Measurements from ENCODE around the gene SYDE1. TPM values are rescaled to one million over a fixed set of nuclear protein-coding genes. Genes with fewer than 3 reads are reported as not detected.

The SYDE1 gene
- total and polyA plus RNA-seq, 7 experiments from 2014 or later = 0.12 to 2.1 (median 0.64) TPM; not detected in 1

- no peaks in the 10 kb centered on the region for H3K27me3 ChIP-seq (ENCODE audit: control insufficient read depth in 2 of 2, insufficient read depth in 2 of 2, low read length in 2 of 2)
- H3K9me3 ChIP-seq (ENCODE audit: control insufficient read depth in 2 of 3, low read length in 3 of 3) = no peaks in the 10 kb centered on the region
- no peak overlapping the region for H3K27ac ChIP-seq (ENCODE audit: low read depth, low read length)
- Mint-ChIP-seq H3K4me1 (peaks cover 0 to 4% (median 0%) of the 10 kb centered on the region in 7 donors), H3K27ac (peak overlapping the region in 2 of 9 donors; percentile 43), H3K4me3 (no peak overlapping the region), H3K36me3 (peaks cover 0 to 63% (median 19%) of the 10 kb centered on the region in 5 donors), H3K27me3 (no peaks in the 10 kb centered on the region), H3K9me3 (no peaks in the 10 kb centered on the region)
- no peak overlapping the region for H3K4me3 ChIP-seq (ENCODE audit: low read length)
- POLR2A ChIA-PET = no interaction called here
- no peaks in the 10 kb centered on the region for H3K4me1 ChIP-seq (ENCODE audit: control insufficient read depth in 2 of 2, insufficient read depth in 2 of 2, low read length in 2 of 2)
- DNase-seq = no peak
- ATAC-seq = no peak
- CTCF ChIA-PET = no interaction called here
- H3K36me3 ChIP-seq (ENCODE audit: control insufficient read depth in 2 of 3, insufficient read depth in 3 of 3, low read length in 3 of 3) = peaks cover 0 to 88% (median 15%) of the 10 kb centered on the region in 3 experiments
- intact Hi-C loops (cut with micrococcal nuclease) = no loop called here
Measured at GRCh38 chr19:15118248-15118647, 11.0 kb downstream of the SYDE1 start.

- Mint-ChIP-seq H3K4me1 (peaks cover 1 to 10% (median 4%) of the 10 kb centered on the region in 7 donors), H3K4me3 (no peak overlapping the region), H3K36me3 (peaks cover 0 to 64% (median 19%) of the 10 kb centered on the region in 5 donors), H3K27ac (peak overlapping the region in 1 of 9 donors; percentile 26), H3K9me3 (no peaks in the 10 kb centered on the region), H3K27me3 (no peaks in the 10 kb centered on the region)
- CTCF ChIA-PET = no interaction called here
- no peaks in the 10 kb centered on the region for H3K9me3 ChIP-seq (ENCODE audit: control insufficient read depth in 2 of 3, low read length in 3 of 3)
- peaks cover 0 to 89% (median 15%) of the 10 kb centered on the region in 3 experiments for H3K36me3 ChIP-seq (ENCODE audit: control insufficient read depth in 2 of 3, insufficient read depth in 3 of 3, low read length in 3 of 3)
- no peaks in the 10 kb centered on the region for H3K27me3 ChIP-seq (ENCODE audit: control insufficient read depth in 2 of 2, insufficient read depth in 2 of 2, low read length in 2 of 2)
- peaks cover 0 to under 1% of the 10 kb centered on the region in 2 donors for H3K4me1 ChIP-seq (ENCODE audit: control insufficient read depth in 2 of 2, insufficient read depth in 2 of 2, low read length in 2 of 2)
- no peak overlapping the region for H3K4me3 ChIP-seq (ENCODE audit: low read length)
- POLR2A ChIA-PET = no interaction called here
- H3K27ac ChIP-seq (ENCODE audit: low read depth, low read length) = no peak overlapping the region
- DNase-seq (no peak), ATAC-seq (no peak)
- intact Hi-C loops (cut with micrococcal nuclease) = no loop called here
Measured at GRCh38 chr19:15118789-15119494, 11.7 kb downstream of the SYDE1 start.

GRCh38 chr19:15120135-15121026 is 13.2 kb downstream of the SYDE1 start:
- POLR2A ChIA-PET = no interaction called here
- no peaks in the 10 kb centered on the region for H3K9me3 ChIP-seq (ENCODE audit: control insufficient read depth in 2 of 3, low read length in 3 of 3)
- H3K4me1 Mint-ChIP-seq = peaks cover 12 to 21% (median 15%) of the 10 kb centered on the region in 7 donors
- H3K27ac ChIP-seq (ENCODE audit: low read depth, low read length) = no peak overlapping the region
- DNase-seq (no peak), ATAC-seq (no peak)
- H3K36me3 ChIP-seq (ENCODE audit: control insufficient read depth in 2 of 3, insufficient read depth in 3 of 3, low read length in 3 of 3) = peaks cover 0 to 80% (median 11%) of the 10 kb centered on the region in 3 experiments
- H3K36me3 Mint-ChIP-seq = peaks cover 0 to 57% (median 19%) of the 10 kb centered on the region in 5 donors
- H3K27ac Mint-ChIP-seq = peak overlapping the region in 2 of 9 donors; percentile 42 to 53
- no peaks in the 10 kb centered on the region for H3K27me3 ChIP-seq (ENCODE audit: control insufficient read depth in 2 of 2, insufficient read depth in 2 of 2, low read length in 2 of 2)
- no peak overlapping the region for H3K4me3 ChIP-seq (ENCODE audit: low read length)
- peak overlapping the region in 2 of 10 donors; percentile 7 to 26 for H3K4me3 Mint-ChIP-seq
- H3K9me3 Mint-ChIP-seq = no peaks in the 10 kb centered on the region
- peaks cover 0 to 9% of the 10 kb centered on the region in 2 donors for H3K4me1 ChIP-seq (ENCODE audit: control insufficient read depth in 2 of 2, insufficient read depth in 2 of 2, low read length in 2 of 2)
- intact Hi-C loops (cut with micrococcal nuclease) = no loop called here
- H3K27me3 Mint-ChIP-seq = no peaks in the 10 kb centered on the region
- CTCF ChIA-PET = no interaction called here

GRCh38 chr19:15122331-15123030 is 15.3 kb downstream of the SYDE1 start:
- DNase-seq (no peak), ATAC-seq (no peak)
- intact Hi-C loops (cut with micrococcal nuclease) = no loop called here
- H3K9me3 ChIP-seq (ENCODE audit: control insufficient read depth in 2 of 3, low read length in 3 of 3) = no peaks in the 10 kb centered on the region
- no peaks in the 10 kb centered on the region for H3K27me3 ChIP-seq (ENCODE audit: control insufficient read depth in 2 of 2, insufficient read depth in 2 of 2, low read length in 2 of 2)
- peaks cover 0 to 13% of the 10 kb centered on the region in 2 donors for H3K4me1 ChIP-seq (ENCODE audit: control insufficient read depth in 2 of 2, insufficient read depth in 2 of 2, low read length in 2 of 2)
- Mint-ChIP-seq H3K4me3 (peak overlapping the region in 1 of 10 donors; percentile 72), H3K27ac (no peak overlapping the region), H3K9me3 (peaks cover 0 to 4% (median 0%) of the 10 kb centered on the region in 11 donors), H3K36me3 (peaks cover 0 to 48% (median 19%) of the 10 kb centered on the region in 5 donors), H3K4me1 (peaks cover 13 to 33% (median 21%) of the 10 kb centered on the region in 7 donors), H3K27me3 (peaks cover 0 to 2% (median 0%) of the 10 kb centered on the region in 5 donors)
- peaks cover 0 to 60% (median 11%) of the 10 kb centered on the region in 3 experiments for H3K36me3 ChIP-seq (ENCODE audit: control insufficient read depth in 2 of 3, insufficient read depth in 3 of 3, low read length in 3 of 3)
- H3K27ac ChIP-seq (ENCODE audit: low read depth, low read length) = no peak overlapping the region
- ChIA-PET CTCF (no interaction called here), POLR2A (interaction anchor here (0.7 kb wide), 1 partner anchor 248 kb away, joined by 4 read pairs; no protein-coding TSS in a partner anchor)
- H3K4me3 ChIP-seq (ENCODE audit: low read length) = no peak overlapping the region

- H3K4me3 ChIP-seq (ENCODE audit: low read length) = no peak overlapping the region
- H3K4me1 ChIP-seq (ENCODE audit: control insufficient read depth in 2 of 2, insufficient read depth in 2 of 2, low read length in 2 of 2) = peaks cover 0 to 13% of the 10 kb centered on the region in 2 donors
- intact Hi-C loops (cut with micrococcal nuclease) = no loop called here
- H3K27me3 Mint-ChIP-seq = peaks cover 0 to 2% (median 0%) of the 10 kb centered on the region in 5 donors
- H3K4me3 Mint-ChIP-seq = peak overlapping the region in 7 of 10 donors; percentile 29 to 100 (median 91)
- H3K27ac Mint-ChIP-seq = peak overlapping the region in 7 of 9 donors; percentile 30 to 97 (median 75)
- H3K9me3 ChIP-seq (ENCODE audit: control insufficient read depth in 2 of 3, low read length in 3 of 3) = no peaks in the 10 kb centered on the region
- no peak for ATAC-seq
- DNase-seq = no peak
- H3K27me3 ChIP-seq (ENCODE audit: control insufficient read depth in 2 of 2, insufficient read depth in 2 of 2, low read length in 2 of 2) = no peaks in the 10 kb centered on the region
- no peak overlapping the region for H3K27ac ChIP-seq (ENCODE audit: low read depth, low read length)
- peaks cover 0 to 53% (median 11%) of the 10 kb centered on the region in 3 experiments for H3K36me3 ChIP-seq (ENCODE audit: control insufficient read depth in 2 of 3, insufficient read depth in 3 of 3, low read length in 3 of 3)
- CTCF ChIA-PET = interaction anchor here (1.1 kb wide), 1 partner anchor 26 kb away, joined by 5 read pairs; no protein-coding TSS in a partner anchor
- H3K9me3 Mint-ChIP-seq = peaks cover 0 to 4% (median 0%) of the 10 kb centered on the region in 11 donors
- POLR2A ChIA-PET = interaction anchor here (1.2 kb wide), 1 partner anchor 9 kb away, joined by 4 read pairs; no protein-coding TSS in a partner anchor
- H3K36me3 Mint-ChIP-seq = peaks cover 0 to 41% (median 12%) of the 10 kb centered on the region in 5 donors
- H3K4me1 Mint-ChIP-seq = peaks cover 14 to 37% (median 24%) of the 10 kb centered on the region in 7 donors
Measured at GRCh38 chr19:15123031-15123890, 16.1 kb downstream of the SYDE1 start.

All from naive thymus-derived CD4-positive, alpha-beta T cell (primary cell).